GM12865 (cell line): ENCODE results near the gene CCNH.

Source experiments
- DNase-seq: peaks from one replicate; pipeline ENCODE4 v3.0.0; 2010; ENCODE audit warnings: low read depth
- H3K4me3 ChIP-seq: 2 replicates; pipeline ENCODE4 v1.5.1; 2011; ENCODE audit warnings: mild to moderate bottlenecking, low read depth, low read length, control low read depth
- CTCF ChIP-seq: IDR thresholded peaks from 2 replicates; pipeline ENCODE4 v1.5.1; 2011; ENCODE audit warnings: low read length, control low read depth, low read depth, inconsistent platforms; ENCODE audit not compliant: insufficient read depth; ENCODE audit errors: missing control alignments

The CCNH gene

GRCh38 chr5:87404359-87404758, 8.4 kb downstream of the CCNH start:
- H3K4me3 ChIP-seq: no peak overlapping the region
- no peak for DNase-seq
- no peak for TF ChIP-seq CTCF

- TF ChIP-seq CTCF: no peak
- no peak overlapping the region for H3K4me3 ChIP-seq
- DNase-seq: no peak
Observed at GRCh38 chr5:87403899-87404298, 8.8 kb downstream of the CCNH start.

DNA sequence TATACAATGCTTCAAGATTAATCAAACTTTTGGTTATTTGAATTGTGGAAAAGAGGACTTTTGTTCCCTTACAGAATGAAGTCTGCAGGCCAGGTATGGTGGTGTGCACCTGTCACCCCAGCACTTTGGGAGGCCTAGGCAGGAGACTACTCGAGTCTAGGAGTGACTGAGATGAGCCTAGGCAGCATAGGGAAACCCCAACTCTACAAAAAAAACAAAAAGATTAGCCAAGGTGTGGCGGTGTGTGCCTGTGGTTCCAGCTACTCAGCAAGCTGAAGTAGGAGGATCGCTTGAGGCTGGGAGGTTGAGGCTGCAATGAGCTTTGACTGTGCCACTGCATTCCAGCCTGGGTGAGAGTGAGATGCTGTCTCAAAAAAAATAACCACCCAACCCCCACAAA, 9.3 kb downstream of the CCNH start:
- no peak for DNase-seq
- no peak overlapping the region for H3K4me3 ChIP-seq
- TF ChIP-seq CTCF: no peak

GRCh38 chr5:87401626-87402025, 11.1 kb downstream of the CCNH start:
- H3K4me3 ChIP-seq: no peak overlapping the region
- TF ChIP-seq CTCF: no peak
- no peak for DNase-seq

DNA sequence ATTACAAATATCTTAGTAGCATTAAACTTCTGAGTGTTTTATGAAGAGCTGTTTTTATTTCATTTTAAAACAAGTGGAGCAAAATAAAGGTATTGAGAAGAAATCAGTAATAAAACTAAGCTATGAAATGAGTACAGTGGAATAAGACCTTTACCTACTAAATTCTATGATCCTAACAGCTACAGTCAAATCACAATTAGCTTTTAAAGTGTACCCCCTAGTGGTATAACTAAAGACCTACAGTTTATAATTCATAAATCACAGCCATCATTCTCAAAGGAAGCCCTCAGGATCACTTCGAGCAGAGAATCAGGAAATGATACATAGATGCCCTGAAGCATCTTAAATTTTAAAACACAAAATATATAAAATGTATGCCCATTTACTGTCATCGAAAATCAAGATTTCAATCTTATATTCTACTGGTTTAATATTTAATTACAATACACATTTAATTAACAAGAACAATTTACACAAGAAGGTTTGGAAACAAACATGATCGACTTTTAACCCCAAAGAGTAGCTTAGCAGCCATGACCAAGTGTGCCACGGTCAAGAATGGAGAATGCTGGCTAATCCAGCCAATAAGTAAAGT, 12.3 kb downstream of the CCNH start:
- TF ChIP-seq CTCF: peak; percentile 47
- peak; percentile 28 for DNase-seq
- no peak overlapping the region for H3K4me3 ChIP-seq

GRCh38 chr5:87399720-87400119, 13.0 kb downstream of the CCNH start:
- no peak overlapping the region for H3K4me3 ChIP-seq
- no peak for TF ChIP-seq CTCF
- DNase-seq: no peak

DNA sequence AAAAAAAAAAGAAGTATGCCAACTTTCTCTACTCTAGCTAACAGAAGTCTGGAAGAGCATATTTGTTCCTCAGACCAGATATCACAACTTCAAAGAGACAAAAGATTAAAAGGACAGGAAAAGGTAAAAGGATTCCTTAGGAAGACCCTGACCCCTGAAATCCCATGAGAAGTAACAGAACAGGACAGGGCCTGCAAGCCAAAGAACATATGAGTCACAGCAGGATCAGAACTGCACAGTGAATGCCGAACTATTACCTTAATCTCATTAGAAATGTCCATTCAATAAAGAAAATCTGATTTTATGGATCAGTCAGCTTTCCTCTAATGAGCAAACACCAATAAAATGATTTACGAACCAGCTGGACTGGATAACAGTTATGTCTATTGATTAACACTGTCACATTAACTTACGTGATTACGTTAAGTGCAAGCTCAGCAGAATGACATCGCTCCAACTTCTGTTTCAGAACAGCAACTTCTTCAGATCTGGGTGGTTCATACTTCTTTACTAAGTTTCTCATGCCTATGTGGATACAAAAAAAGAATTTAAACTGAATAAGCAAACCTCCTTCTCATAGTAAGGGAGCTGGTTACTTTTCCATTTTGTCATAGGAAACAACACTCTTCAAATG, 13.6 kb downstream of the CCNH start:
- no peak for DNase-seq
- no peak for TF ChIP-seq CTCF
- H3K4me3 ChIP-seq: no peak overlapping the region
